NCI-H2081 treated with DMSO at 0.1 percent for 48 hours (cell line): Measurements from ENCODE around the gene USH1G.

Experiments
- DNase-seq: peaks from one replicate; lab custom pipeline; 2025; lab: John Stamatoyannopoulos, UW

USH1G gene

DNA sequence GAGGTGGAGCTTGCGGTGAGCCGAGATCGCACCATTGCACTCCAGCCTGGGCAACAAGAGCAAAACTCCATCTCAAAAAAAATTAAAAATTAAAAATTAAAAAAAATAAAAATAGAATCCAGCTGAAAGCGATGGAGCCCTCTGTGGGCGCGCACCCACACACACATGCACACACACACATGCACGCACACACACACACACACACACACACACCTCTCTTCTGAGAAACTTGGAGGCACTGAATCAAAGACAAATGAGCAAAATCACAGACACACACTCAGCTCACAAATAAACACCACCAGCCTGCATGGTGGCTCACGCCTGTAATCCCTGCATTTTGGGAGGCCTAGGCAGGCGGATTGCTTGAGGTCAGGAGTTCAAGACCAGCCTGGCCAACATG is 20.0 kb downstream of the USH1G start:
- no peak for DNase-seq

DNA sequence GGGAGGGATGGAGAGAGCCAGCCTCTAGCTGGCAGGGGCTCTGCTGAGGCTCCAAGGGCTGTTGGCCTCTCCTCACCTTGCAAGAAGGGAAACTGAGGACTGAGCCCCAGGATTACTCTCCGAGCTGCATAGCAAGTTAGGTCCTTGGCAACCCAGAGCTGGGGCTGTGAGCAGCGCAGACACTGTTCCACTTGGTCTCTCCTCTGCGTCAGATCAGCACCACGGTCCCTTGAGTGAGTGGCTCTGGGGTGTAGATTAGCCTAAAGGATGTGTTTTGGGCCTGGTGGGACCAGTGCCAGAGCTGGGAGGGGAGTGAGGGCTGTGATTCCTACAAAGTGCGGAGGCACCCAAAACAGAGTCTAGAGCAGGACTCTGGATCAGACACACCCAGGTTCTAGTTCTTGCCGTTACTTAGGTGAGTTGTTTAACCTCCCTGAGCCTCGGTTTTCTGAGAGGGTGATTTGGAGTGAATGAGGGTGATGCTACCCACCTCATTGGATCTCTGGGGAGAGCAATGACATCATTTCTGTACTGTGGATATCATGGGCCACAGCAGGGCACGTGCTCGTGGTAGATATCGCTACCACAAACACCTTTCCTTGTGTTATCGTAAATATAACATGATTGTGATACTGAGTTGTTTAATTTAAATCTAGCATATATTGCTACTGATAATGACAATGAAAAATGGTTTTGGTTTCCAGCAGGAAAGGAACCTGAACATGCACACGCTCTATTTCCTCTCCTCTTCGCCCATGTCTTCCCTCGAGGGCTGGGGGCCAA is 21.5 kb downstream of the USH1G start:
- DNase-seq: no peak

GRCh38 chr17:74900208-74900607 is 22.8 kb downstream of the USH1G start:
- DNase-seq: no peak

DNA sequence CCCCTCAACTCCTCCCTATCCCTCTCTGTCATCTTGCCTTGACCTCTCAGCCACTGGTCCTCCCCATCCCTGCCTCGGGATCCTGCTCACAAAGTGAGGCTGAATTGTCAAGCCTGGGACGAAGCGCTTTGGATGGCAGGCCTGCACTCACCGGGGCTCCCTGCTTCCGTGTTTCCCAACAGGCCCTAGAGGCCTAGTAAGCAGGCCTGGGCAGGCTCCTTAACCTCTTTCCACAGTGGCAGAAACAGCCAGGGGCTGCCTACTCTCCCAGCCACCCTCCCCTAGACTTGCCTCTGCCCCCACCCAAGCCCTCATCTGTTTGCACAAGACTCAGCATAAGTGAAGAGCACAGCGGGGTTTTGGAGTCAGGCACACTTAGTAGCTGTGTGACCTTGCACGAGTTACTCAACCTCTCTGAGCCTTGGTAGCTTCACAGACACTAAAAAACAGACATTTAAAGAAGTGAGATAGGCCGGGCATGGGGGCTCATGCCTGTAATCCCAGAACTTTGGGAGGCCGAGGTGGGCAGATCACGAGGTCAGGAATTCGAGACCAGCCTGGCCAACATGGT is 24.6 kb downstream of the USH1G start:
- no peak for DNase-seq

DNA sequence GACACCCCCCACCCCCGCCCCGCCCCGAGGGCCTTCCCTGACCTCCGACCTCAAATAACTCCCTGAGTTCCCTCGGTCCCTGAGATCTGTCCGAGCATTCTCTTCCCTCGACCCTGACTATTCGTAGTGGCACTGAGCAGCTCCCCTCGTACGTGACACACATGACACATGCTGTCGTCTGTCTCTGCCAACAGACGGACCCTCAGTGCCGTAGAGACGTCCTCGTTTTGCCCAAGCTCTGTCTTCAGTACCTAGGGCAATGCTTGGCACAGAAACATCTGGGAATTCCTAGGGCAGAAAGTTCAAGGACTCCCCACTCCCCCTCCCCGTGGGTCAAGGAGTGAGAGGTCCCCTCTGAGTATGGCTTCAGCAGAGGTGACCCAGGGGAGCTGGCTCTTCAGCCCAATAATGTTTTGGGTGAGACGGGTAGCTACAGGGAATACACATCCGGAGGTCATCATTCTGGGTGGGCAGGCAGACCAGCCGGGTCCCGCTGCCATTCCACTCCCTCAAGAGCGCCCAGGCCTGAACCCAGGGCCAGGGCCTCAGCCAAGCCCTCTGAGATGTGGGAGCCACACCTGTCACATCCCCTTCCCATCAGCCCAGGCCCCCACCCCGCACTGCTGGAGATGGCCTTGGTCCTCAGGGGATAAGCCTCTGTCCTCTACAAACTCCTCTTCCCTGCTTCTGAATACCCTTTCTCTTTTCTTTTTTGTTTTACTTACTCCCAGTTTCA is 29.0 kb downstream of the USH1G start:
- no peak for DNase-seq

DNA sequence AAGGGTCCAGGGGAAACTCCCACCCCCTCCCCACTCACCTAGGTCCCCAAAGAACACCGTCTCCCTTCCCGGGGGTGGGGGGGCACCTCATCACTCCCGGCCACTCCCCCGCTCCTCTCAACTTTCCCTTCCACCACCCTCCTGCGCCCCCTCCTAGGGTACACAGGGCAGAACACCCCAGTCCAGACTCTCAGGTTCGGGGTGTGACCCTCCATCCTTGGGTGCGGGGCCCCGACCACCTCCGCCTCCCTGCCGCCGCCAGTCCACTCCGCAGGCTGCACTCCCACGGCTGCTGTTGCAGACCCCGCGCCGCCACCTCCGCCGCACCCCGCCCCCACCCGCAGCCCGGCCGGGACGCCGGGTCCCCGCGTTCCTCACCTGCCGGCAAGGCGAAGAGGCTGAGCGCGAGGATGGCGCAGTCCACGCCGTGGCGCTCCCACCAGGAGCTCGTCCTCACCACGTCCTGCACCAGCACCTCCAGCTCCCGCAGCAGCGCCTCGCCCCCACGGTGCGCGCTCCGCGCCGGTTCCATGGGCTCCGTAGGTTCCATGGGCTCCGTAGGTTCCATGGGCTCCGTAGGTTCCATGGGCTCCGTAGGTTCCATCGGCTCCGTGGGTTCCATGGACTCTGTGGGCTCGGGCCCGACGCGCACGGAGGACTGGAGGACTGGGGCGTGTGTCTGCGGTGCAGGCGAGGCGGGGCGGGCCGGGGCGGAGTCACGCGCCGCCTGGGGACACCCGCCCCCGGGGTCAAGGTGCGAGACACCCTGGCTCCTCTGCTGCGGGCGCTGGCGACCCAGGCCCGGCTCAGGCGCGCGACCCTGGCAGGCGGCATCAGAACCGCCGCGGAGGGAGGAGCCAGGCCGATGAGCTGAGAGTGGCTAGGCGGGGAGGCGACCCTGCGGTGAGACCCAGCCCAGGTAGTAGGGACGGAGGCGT is 29.8 kb downstream of the USH1G start, which contains the start of gene FADS6:
Gene FADS6, minus strand, starts transcription at position 660 of the 938 bp plus-strand sequence. Its CDS starts 38 bp downstream, at position 622.
- no peak for DNase-seq

GRCh38 chr17:74892013-74892841 is 30.8 kb downstream of the USH1G start:
- DNase-seq: no peak

DNA sequence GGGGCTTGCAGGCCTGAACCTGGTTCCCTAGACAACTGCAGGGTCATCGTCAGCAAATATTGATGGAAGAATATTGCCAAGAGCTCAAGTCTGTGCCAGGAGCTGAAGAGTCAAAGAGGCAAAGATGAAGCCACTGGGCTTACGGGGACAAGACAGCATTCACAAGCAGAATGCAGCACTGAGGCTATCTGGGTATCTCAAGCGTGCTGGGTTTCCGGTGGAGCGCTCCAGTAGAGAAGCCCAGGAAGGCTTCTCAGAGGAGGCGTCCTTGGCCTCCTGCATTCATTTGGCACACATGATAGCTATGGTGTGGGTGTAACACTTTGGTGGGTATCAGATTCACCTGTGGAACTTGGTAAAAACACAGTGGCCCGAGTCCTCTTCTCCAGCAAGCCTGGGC is 32.5 kb downstream of the USH1G start:
- DNase-seq: no peak

- no peak for DNase-seq
Observed at GRCh38 chr17:74888469-74888868, 34.6 kb downstream of the USH1G start.

DNA sequence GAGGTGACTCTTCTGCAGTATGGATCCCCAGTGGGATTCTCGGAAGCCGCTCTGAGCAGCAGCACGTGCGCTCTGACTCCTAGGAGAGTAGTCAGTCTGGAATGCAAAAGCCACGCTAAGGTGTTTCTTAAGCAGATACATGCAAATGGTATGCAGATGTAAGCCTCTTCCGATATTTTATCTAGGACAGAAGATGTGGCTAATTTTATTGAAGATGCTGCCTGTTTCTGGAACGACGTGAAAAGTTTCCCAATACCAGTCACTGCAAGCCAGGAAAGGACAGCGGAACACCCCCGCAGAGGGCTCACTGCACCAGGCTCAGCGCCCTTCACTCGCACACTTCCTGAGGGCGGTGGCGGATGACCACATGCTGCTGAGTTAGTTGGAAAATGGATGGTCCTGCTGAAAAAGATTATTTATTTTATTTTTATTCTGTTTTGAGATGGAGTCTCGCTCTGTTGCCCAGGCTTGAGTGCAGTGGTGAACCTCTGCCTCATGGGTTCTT is 39.8 kb downstream of the USH1G start:
- no peak for DNase-seq

DNA sequence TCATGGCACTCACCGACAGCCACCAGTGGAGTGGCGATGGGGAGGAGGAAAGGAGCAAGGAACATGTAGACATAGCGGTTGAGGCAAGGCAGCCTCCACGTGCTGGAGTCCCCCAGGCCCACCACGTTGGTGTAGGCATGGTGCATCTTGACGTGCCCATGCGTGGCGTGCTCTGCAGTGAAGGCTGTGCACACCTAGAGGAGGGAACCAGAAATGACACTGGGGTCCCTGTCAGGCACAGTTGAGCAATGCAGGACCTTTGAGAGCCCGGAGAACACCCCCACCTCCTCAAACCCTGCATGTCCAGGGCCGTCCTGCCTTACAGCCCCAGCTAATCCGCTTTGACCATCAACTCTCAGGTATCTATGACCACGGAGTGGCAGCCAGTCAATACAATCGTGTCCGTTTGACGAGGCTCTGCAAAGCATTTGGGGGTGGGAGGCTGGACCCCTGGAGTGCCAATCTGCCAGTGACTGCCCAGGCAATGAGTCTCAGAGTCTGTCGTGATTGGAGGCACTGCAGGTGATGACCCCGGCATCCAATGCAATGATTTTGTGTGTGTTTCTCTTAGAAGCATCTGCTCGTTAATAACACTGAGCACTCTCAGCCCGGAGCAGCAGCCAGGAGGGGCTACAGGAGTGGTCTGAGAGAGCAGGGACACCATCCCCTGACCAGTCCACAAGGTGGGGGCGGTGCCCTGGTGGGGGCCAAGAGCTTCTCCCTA is 40.4 kb downstream of the USH1G start:
- DNase-seq: no peak

- no peak for DNase-seq
Observed at GRCh38 chr17:74881073-74881472, 42.0 kb downstream of the USH1G start.

GRCh38 chr17:74879308-74879707 is 43.7 kb downstream of the USH1G start:
- no peak for DNase-seq

GRCh38 chr17:74878658-74879057 is 44.4 kb downstream of the USH1G start:
- DNase-seq: no peak

GRCh38 chr17:74877592-74878548 is 45.2 kb downstream of the USH1G start:
- no peak for DNase-seq

GRCh38 chr17:74875977-74876593 is 47.0 kb downstream of the USH1G start:
- no peak for DNase-seq

- no peak for DNase-seq
Observed at GRCh38 chr17:74875155-74875976, 47.7 kb downstream of the USH1G start.

GRCh38 chr17:74874615-74875037 is 48.4 kb downstream of the USH1G start:
- DNase-seq: no peak
